ENCODE data around the gene CRIP1.

CRIP1 gene

GRCh38 chr14:105458571-105458970 lies 28.1 kb upstream of the CRIP1 start:
- TF ChIP-seq USF1 (IDR thresholded peaks at IDR 0.05) (no peak), TEAD4 (IDR thresholded peaks at IDR 0.05) (no peak), TCF12 (IDR thresholded peaks at IDR 0.05; ENCODE audit: low read depth) (no peak), ZBTB7A (IDR thresholded peaks at IDR 0.05; ENCODE audit: low read depth) (no peak), REST (IDR thresholded peaks at IDR 0.05; ENCODE audit: low read depth) (no peak), NFIC (IDR thresholded peaks at IDR 0.05) (no peak), CEBPB (IDR thresholded peaks at IDR 0.05) (no peak), YY1 (IDR thresholded peaks at IDR 0.05; ENCODE audit: low read depth) (no peak)

- TF ChIP-seq MAX (IDR thresholded peaks at IDR 0.05) (no peak), REST (IDR thresholded peaks at IDR 0.05; ENCODE audit: low read depth) (no peak), RAD21 (IDR thresholded peaks at IDR 0.05; ENCODE audit: low read depth) (no peak), TAF1 (IDR thresholded peaks at IDR 0.05; ENCODE audit: low read depth) (no peak), USF1 (IDR thresholded peaks at IDR 0.05) (no peak), NFIC (IDR thresholded peaks at IDR 0.05) (no peak), ZBTB7A (IDR thresholded peaks at IDR 0.05; ENCODE audit: low read depth) (no peak), CREB1 (IDR thresholded peaks at IDR 0.05; ENCODE audit: low read depth) (no peak), CEBPB (IDR thresholded peaks at IDR 0.05) (no peak), TCF12 (IDR thresholded peaks at IDR 0.05; ENCODE audit: low read depth) (no peak), YY1 (IDR thresholded peaks at IDR 0.05; ENCODE audit: low read depth) (no peak), EP300 (IDR thresholded peaks at IDR 0.05; ENCODE audit: borderline replicate concordance) (no peak), TEAD4 (IDR thresholded peaks at IDR 0.05) (no peak), EGR1 (IDR thresholded peaks at IDR 0.05) (no peak), FOXM1 (IDR thresholded peaks at IDR 0.05; ENCODE audit: borderline replicate concordance, low read depth) (no peak)
Observed at GRCh38 chr14:105460116-105460515, 26.6 kb upstream of the CRIP1 start.

- TF ChIP-seq CEBPB (IDR thresholded peaks at IDR 0.05), result no peak
- TF ChIP-seq USF1 (IDR thresholded peaks at IDR 0.05), result no peak
- TF ChIP-seq RAD21 (IDR thresholded peaks at IDR 0.05; ENCODE audit: low read depth), result no peak
- TF ChIP-seq EGR1 (IDR thresholded peaks at IDR 0.05), result no peak
- TF ChIP-seq YY1 (IDR thresholded peaks at IDR 0.05; ENCODE audit: low read depth), result no peak
- no peak for TF ChIP-seq NFIC (IDR thresholded peaks at IDR 0.05)
- no peak for TF ChIP-seq TCF12 (IDR thresholded peaks at IDR 0.05; ENCODE audit: low read depth)
- TF ChIP-seq EP300 (IDR thresholded peaks at IDR 0.05; ENCODE audit: borderline replicate concordance), result no peak
- no peak for TF ChIP-seq REST (IDR thresholded peaks at IDR 0.05; ENCODE audit: low read depth)
Observed at GRCh38 chr14:105460616-105461015, 26.1 kb upstream of the CRIP1 start.

GRCh38 chr14:105461903-105462302 lies 24.8 kb upstream of the CRIP1 start:
- TF ChIP-seq RAD21 (IDR thresholded peaks at IDR 0.05; ENCODE audit: low read depth), result no peak
- TF ChIP-seq TEAD4 (IDR thresholded peaks at IDR 0.05), result no peak
- TF ChIP-seq CREB1 (IDR thresholded peaks at IDR 0.05; ENCODE audit: low read depth), result no peak
- TF ChIP-seq REST (IDR thresholded peaks at IDR 0.05; ENCODE audit: low read depth), result no peak
- no peak for TF ChIP-seq TCF12 (IDR thresholded peaks at IDR 0.05; ENCODE audit: low read depth)
- TF ChIP-seq EGR1 (IDR thresholded peaks at IDR 0.05), result no peak
- no peak for TF ChIP-seq YY1 (IDR thresholded peaks at IDR 0.05; ENCODE audit: low read depth)
- no peak for TF ChIP-seq TAF1 (IDR thresholded peaks at IDR 0.05; ENCODE audit: low read depth)
- TF ChIP-seq MAX (IDR thresholded peaks at IDR 0.05), result no peak

Measured in Ishikawa (cell line).